Measurements from ENCODE around the gene DRGX. TPM values are rescaled to one million over a fixed set of nuclear protein-coding genes. Genes with fewer than 3 reads are reported as not detected.

Gene DRGX
- total and polyA plus RNA-seq, 7 donors = 0.04 TPM; not detected in 6

DNA sequence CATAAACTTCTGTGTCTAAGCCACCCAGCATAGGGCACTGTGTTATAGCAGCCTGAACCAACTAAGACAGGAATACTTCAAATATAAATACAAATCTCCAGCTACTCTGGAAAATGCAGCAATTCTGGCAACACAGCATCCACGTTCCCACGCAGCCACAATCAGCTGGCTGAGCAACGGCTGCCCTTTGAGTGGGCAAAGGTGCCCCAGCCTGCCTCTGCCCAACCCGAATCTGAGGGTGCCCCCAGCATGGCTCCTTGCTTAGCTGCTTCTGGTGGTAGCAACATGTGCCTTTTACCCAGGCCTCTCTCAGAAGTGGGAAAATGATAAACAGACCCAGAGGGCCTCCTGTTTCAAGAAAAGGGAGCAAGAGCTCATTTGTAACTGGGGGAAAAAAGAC is 12.0 kb downstream of the DRGX start:
- ATAC-seq (no peak), DNase-seq (no peak)
- Histone ChIP-seq H3K4me3 (no peak overlapping the region), H3K9me3 (no peaks in the 10 kb centered on the region), H3K27me3 (ENCODE audit: insufficient read depth in 3 of 3, low read length in 2 of 3) (peaks cover 0 to 13% (median 0%) of the 10 kb centered on the region in 3 donors), H3K4me1 (no peaks in the 10 kb centered on the region), H3K27ac (no peak overlapping the region), H3K36me3 (ENCODE audit: insufficient read depth in 1 of 2, low read depth in 1 of 2) (no peaks in the 10 kb centered on the region)
- no peak for TF ChIP-seq CTCF (IDR thresholded peaks at IDR 0.05)
- WGBS, 3 donors = 72 to 89% (median 80%) methylated on average over 4 of the region's 4 CpGs
- intact Hi-C loops (cut with DNase I) = no loop called here

- intact Hi-C loops (cut with DNase I) = no loop called here
- Histone ChIP-seq H3K36me3 (ENCODE audit: insufficient read depth in 1 of 2, low read depth in 1 of 2) (no peaks in the 10 kb centered on the region), H3K27ac (no peak overlapping the region), H3K9me3 (no peaks in the 10 kb centered on the region), H3K4me3 (no peak overlapping the region), H3K27me3 (ENCODE audit: insufficient read depth in 3 of 3, low read length in 2 of 3) (peaks cover 0 to 4% (median 0%) of the 10 kb centered on the region in 3 donors), H3K4me1 (no peaks in the 10 kb centered on the region)
- no peak for TF ChIP-seq CTCF (IDR thresholded peaks at IDR 0.05)
- no peak for ATAC-seq
- DNase-seq = no peak
- WGBS, 3 donors = 81 to 91% (median 88%) methylated on average over 5 of the region's 5 CpGs
Observed at GRCh38 chr10:49382826-49383225, 13.1 kb downstream of the DRGX start.

DNA sequence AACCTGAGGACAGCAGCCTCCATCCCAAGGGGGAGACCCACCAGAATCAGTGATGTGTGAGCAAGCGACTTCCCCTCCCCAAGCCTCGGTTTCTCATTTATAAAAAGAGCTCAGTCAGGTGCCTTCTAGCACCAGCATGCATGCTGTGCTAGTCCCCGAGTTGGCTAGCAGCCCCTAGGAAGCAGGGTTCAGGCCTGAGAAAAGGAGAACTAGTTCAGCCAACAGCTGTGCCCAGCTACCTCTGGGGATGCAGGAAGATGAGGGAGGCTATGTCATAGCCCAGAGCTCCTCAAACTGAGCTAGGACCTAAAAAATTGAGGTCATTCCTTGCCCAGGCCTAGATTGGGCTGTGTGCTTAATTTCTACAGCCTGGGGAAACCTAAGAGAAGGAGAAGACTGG is 13.7 kb downstream of the DRGX start:
- Histone ChIP-seq H3K27ac (no peak overlapping the region), H3K4me3 (no peak overlapping the region), H3K9me3 (no peaks in the 10 kb centered on the region), H3K4me1 (no peaks in the 10 kb centered on the region), H3K36me3 (ENCODE audit: insufficient read depth in 1 of 2, low read depth in 1 of 2) (no peaks in the 10 kb centered on the region), H3K27me3 (ENCODE audit: insufficient read depth in 3 of 3, low read length in 2 of 3) (no peaks in the 10 kb centered on the region)
- no peak for ATAC-seq
- DNase-seq = no peak
- no peak for TF ChIP-seq CTCF (IDR thresholded peaks at IDR 0.05)
- intact Hi-C loops (cut with DNase I) = no loop called here
- WGBS, 3 donors = 67 to 90% (median 81%) methylated on average over 3 of the region's 3 CpGs

DNA sequence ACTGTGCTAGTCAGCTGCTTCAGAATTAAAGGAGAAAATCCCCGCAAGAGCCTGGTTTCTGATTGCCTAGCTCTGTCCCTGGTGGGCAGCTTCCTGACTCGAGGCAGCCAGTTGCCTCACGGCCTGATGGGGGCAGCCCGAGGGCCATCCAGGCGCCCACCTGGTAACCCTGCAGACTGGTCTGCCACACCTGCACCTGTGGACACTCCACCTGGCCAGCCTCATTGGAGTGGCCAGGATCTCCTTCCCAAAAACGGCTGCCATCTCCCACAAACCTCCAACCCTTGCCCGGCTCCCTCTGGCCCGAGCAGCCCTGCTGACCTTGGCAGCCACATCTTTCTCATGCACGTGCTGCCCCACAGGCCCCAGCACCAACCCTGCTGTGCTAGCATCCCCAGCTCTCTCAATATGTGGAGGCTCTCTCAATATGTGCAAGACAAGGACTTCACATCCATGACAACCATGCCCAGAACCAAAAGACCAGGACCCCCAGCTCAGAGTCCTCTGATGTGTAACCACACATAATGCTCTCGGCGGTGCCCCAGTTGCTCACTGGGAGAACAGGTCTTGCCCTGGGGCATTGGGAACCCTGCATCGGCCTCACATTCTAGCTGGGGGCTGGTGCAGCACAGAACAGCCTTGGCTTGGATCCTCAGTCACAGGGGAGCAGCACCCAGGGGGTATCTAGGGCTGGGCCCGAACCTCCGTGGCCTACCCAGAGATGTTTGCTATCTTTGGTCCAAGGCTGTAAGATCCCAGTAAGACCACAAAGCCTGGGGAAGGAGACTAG is 14.6 kb downstream of the DRGX start:
- H3K9me3 ChIP-seq = no peaks in the 10 kb centered on the region
- DNase-seq (no peak), ATAC-seq (no peak)
- H3K4me3 ChIP-seq = no peak overlapping the region
- H3K27ac ChIP-seq = no peak overlapping the region
- no peaks in the 10 kb centered on the region for H3K27me3 ChIP-seq (ENCODE audit: insufficient read depth in 3 of 3, low read length in 2 of 3)
- intact Hi-C loops (cut with DNase I) = no loop called here
- TF ChIP-seq CTCF (IDR thresholded peaks at IDR 0.05) = no peak
- H3K36me3 ChIP-seq (ENCODE audit: insufficient read depth in 1 of 2, low read depth in 1 of 2) = no peaks in the 10 kb centered on the region
- H3K4me1 ChIP-seq = no peaks in the 10 kb centered on the region
- 77 to 81% (median 78%) methylated on average over 13 to 14 of the region's 14 CpGs for WGBS, 3 donors

Data from psoas muscle (tissue), 8 donors.